NCI-H1092 treated with DMSO at 0.1 percent for 48 hours (cell line): ENCODE measurements around the gene CLCNKB.
A peak's percentile ranks its signal among the peaks of the same experiment; 100 is the strongest.
"Not testable (repeated sequence)": the region's sequence is repeated elsewhere in the genome, so short reads cannot be mapped to it uniquely, and the experiment has no call there.

Experiments
- DNase-seq: peaks from one replicate; lab custom pipeline; 2025; lab: John Stamatoyannopoulos, UW

Gene CLCNKB

DNA sequence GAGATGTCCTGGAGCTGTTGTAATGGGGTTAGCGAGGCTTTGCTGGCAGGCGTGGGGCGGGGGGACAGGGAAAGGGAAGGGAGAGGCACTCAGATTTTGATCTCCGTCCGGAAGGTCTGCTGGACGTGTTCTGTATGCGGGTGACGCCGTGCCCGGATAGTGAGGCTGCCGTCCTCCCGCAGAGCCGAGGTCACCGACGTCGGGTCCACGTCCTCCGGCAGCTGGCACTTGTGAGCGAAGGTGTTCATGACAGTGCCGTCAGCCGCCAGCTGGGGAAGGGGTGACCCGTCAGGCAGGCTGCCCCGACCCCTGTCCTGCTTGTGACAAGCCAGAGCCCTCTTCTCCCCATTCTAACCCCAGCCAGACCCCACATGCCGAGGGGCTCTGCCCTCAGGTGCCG lies 28.1 kb upstream of the CLCNKB start:
- DNase-seq, result no peak

GRCh38 chr1:16015960-16016901 lies 27.4 kb upstream of the CLCNKB start:
- DNase-seq, result no peak

GRCh38 chr1:16017076-16017460 lies 26.5 kb upstream of the CLCNKB start:
- no peak for DNase-seq

DNA sequence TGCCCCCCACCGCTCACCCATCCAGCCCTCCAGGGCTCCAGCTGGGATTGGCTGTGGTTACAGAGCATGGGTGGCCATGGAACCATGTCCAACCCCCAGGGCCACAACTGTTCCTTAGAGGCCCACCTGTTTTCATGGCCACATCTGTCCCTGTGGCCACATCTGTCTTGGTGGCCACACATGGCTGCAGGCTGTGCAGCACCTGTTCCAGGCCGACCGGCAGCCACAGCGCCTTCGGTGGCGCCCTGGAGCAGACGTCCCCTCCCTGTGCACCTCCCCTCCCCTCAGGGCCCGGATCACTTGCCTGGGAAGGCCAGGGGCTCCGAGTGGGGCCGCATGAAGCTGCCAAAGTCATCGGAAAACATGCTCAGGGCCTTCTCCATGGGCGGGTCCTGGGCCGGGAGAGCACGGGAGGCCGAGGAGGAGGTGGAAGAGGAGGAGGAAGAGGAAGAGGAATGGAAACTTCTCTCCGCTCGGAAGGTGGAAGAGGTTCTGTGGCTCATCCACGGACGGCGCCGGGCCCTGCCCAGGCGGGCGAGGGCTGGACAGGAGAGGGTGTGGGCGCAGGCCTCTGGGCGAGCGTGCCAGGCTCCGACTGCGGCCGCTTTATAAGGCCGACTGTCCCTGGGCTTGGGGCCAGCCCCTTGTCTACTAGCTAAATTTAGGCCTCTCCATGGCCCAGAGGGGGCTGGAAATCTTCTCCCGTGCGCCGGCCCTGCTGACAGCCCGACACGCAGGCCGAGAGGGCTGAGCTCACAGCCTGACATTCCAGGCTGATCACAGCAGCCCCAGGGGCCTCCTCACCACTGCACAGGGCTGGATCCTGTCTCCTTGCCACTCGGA lies 25.9 kb upstream of the CLCNKB start, which contains the start of gene HSPB7:
Gene HSPB7 (minus strand): TSS at position 583 of the 843 bp plus-strand sequence. CDS start 80 bp downstream, at position 503.
- no peak for DNase-seq

DNA sequence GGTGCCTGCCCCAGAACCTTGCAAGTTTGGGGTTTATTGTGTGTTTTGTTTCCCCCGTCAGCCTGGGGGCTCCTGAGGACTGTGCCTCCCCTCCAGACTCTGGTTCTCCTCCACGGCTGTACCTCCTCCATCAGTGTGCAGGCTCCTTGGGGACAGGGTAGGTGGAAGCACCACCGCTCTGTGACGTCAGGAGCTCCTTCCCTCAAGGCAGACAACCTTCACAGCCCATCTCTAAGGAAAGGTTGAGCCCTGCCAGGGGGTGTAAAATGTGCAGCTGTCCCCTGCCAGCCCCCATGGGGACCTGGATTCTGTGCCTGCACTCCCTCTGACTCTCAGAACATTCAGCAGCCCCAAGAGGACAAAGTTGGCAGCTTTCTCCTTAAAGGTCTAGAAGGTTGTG lies 25.3 kb upstream of the CLCNKB start:
- no peak for DNase-seq

DNA sequence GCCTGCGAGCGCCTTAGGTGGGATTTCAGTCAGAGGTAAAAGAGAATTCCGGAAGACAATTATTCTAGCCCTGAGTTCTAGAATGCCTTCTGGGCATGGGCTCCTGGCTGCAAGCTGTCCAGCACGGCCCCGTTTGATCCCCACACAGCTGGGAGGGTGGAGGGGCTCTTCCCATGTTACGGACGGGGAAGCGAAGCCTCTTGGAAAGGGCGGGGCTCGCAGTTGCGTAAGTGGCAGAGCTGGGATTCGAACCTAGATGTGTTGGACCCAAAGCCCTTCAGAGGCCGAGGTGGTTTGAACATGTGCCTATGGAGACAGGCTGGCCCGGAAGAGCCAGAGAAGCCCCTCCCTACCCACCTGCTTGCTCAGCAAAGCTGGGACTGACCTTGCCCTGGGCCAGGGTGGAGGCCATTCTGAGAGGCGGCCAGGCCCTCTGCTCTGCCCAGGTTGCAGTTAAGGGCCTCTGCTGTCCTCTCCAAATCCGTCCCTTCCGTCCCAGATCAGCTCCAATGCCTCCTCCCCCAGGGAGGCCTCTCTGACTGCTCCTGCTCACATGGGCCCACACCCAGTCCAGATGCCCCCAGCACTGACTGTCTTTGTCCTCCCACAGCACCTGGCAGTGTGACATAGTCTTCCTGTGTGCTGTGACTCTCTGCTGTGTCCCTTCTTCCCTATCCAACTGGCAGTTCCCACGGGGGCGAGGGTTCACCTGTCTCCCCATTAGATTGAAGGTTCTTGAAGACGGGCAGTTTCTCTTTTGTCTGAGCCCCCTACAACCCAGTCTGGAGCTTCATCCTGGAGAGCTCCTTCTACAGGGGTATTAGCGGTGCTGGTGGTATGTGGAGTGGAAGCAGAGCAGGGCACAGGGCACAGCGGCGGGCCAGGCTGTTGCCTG lies 24.6 kb upstream of the CLCNKB start:
- no peak for DNase-seq

- no peak for DNase-seq
Observed at GRCh38 chr1:16019644-16020277, 23.8 kb upstream of the CLCNKB start.

DNA sequence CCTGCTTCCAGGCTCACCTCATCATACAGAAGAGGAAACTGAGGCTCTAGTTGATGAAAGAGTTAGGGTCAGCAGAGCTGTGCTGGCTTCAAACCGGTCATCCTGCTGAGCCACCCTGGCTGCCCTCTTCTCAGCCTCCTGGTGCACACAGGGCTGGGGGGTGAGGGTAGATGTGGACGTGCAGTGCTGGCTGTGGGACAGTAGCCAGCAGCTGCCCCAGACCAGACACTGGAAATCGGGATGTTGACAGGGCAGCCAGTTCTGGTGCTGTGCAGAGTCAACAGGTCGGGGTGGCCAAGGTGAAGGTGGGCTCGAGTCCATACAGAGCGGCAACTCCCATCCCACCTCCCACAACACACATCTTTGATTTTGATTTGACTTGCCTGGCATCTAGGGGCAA lies 23.3 kb upstream of the CLCNKB start:
- DNase-seq, result no peak

DNA sequence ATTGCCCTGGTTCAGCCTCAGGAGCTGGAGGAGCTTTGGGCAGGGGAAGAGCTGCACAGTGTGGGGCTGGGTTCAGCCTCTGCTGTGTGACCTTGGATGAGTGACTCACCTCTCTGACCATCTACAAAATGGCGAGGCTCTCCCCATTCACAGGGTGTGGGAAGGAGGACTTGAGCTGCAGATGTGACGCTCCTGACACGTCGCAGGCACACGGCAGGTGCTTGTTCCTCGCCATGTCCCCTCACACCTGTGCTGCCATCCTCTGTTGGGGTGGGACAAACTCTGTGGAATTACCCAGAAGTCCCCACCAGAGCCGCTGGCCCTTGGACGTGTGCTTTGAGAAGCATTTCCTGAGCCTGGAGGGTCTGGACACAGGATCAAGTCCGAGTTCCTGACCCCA lies 22.7 kb upstream of the CLCNKB start:
- not testable (repeated sequence) for DNase-seq

GRCh38 chr1:16021681-16022080 lies 21.9 kb upstream of the CLCNKB start, which contains the start of gene CLCNKA:
Gene CLCNKA, plus strand, starts transcription at chr1:16022036. Its CDS starts 584 bp downstream, at chr1:16022620.
- no peak for DNase-seq

DNA sequence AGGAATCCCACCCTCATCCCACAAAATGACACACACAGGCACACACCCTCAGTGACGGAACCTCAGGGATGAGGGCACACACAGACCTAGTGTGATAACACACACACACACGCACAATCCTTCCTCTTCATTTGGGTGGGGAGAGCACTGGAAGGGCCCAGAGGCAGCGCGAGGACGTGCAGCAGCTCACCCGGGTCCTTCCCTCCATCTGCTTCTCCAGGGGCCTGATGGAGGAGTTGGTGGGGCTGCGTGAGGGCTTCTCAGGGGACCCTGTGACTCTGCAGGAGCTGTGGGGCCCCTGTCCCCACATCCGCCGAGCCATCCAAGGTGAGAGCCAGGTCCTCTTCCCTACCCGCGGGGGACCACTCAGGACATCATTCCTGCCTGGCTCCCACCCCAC lies 21.2 kb upstream of the CLCNKB start:
- DNase-seq, result no peak

GRCh38 chr1:16023050-16023653 lies 20.4 kb upstream of the CLCNKB start:
- no peak for DNase-seq

DNA sequence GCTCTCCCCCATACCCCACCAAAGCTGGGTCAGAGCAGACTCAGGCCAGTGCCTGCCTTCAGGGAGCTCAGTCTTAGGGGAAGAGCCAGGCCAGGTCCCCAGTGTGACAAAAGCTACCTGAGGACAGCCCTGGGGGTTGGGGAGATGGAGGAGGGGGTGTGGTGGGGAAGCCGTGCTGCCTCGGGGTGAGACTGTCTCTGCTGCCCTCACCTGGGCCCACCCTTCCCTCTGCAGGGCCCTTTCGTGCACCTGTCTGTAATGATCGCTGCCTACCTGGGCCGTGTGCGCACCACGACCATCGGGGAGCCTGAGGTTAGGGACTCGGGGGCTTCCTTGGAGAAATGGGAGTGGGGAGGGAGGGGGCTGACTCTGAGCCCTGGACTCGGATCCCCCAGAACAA lies 17.3 kb upstream of the CLCNKB start:
- not testable (repeated sequence) for DNase-seq

- DNase-seq, result no peak
Observed at GRCh38 chr1:16026723-16027484, 16.7 kb upstream of the CLCNKB start.

DNA sequence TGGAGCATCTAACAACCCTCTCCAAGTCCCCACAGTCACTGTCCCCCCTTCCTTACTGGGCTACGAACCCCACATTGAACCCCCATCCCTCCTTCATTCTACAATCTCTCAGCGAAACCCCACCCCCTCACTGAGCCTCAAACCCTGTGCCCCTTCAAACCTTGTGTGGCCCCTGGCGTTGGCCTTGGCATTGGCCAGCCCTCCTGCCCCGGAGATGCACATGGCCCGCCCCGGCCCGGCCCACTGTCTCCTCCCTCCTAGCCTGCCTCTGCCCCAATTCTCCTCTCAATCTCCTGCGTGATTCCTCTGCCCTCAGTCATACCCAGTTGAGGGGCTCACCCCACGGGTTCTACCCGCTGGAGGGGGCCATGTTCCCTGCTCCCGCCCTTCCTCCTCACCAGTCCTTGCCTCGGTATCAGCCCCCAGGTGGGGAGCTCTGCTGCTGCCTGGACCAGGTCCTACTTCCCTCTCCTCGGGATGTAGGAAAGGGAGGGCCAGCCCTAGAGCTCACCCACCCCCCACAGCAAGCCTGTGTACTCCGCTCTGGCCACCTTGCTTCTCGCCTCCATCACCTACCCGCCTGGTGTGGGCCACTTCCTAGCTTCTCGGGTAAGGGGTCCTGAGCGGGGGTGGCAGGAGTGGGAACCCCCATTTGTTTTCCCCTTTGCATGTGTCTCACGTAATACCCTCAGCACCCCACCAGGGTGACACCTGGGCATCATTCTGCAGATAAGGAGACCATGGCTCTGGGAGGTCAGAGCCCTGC lies 15.2 kb upstream of the CLCNKB start:
- DNase-seq, result no peak

DNA sequence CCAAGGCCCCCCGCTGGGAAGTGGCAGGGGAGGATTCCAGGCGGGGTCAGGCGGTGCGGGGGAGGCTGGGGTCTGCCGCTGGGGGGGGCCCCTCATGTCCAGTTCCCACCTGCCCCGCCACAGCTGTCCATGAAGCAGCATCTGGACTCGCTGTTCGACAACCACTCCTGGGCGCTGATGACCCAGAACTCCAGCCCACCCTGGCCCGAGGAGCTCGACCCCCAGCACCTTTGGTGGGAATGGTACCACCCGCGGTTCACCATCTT lies 14.6 kb upstream of the CLCNKB start:
- DNase-seq, result not testable (repeated sequence)

GRCh38 chr1:16029288-16029687 lies 14.3 kb upstream of the CLCNKB start:
- no peak for DNase-seq

DNA sequence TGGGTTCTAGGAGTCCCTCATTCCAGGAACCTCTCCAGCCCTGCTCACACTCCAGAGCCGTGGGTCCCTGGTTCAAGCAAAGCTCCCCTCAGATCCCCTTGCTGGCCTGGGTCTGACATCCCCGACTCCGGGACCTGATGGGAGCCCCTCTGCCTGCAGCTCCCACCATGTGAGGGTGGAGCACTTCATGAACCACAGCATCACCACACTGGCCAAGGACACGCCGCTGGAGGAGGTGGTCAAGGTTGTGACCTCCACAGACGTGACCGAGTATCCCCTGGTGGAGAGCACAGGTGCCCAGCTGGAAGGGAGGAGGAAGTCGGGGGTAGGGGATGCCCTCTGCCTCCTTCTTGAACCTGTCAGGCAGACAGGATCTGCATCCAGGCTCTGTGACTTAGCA lies 12.0 kb upstream of the CLCNKB start:
- DNase-seq, result no peak

DNA sequence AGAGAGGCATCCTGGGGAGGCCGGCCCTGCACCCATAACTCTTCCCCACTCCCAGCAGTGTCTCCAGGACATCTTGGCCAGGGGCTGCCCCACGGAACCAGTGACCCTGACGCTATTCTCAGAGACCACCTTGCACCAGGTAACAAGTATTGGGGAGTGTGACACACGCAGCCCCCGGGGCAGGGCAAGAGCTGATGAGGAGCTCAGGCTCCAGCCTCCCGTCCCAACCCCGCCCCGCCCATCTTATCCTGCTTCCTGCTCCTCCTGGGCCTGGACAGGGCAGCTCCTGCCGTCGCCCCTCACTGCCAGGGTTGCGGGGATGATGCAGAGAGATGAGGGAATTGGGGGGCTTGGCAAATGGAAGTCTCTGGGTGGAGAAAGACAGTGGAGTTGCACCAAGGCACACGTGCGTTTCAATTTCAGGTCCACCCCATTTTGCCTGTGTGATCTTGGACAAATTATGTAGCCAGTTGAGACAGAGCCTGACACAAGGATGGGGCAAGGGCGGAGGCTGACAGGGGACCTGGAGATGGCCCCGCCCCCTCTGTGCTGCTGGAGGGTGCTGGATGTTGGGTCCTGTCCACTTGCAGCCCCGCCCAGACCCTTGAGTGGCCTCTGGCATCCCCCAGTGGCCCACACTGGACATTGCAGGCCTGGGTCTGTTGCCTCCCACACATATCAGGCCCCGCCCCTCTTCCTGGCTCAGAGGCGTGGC lies 11.0 kb upstream of the CLCNKB start:
- peak; percentile 82 for DNase-seq
